ENCODE data around the gene MED28.

DNA sequence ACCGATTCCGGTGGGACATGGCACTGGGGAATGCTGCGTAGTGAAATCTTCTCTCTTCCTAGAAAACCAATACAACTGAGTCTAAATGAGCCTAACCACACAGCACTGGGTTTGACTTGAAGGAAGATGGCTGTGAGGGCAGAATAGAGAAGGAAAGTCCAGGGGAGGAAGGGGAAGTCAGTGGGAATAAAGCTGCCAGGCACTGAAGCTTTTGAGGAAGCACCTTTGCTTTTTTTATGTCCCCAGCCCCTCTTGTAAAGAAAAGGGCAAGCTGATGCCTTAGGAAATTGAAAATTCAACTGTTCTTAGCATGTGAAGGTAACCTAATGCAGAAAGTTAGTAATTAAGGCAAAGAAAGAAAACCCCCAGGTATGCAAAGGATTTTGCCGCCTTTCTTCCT, 20.6 kb downstream of the MED28 start:
- TF ChIP-seq, protein P1, sequence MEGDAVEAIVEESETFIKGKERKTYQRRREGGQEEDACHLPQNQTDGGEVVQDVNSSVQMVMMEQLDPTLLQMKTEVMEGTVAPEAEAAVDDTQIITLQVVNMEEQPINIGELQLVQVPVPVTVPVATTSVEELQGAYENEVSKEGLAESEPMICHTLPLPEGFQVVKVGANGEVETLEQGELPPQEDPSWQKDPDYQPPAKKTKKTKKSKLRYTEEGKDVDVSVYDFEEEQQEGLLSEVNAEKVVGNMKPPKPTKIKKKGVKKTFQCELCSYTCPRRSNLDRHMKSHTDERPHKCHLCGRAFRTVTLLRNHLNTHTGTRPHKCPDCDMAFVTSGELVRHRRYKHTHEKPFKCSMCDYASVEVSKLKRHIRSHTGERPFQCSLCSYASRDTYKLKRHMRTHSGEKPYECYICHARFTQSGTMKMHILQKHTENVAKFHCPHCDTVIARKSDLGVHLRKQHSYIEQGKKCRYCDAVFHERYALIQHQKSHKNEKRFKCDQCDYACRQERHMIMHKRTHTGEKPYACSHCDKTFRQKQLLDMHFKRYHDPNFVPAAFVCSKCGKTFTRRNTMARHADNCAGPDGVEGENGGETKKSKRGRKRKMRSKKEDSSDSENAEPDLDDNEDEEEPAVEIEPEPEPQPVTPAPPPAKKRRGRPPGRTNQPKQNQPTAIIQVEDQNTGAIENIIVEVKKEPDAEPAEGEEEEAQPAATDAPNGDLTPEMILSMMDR (IDR thresholded peaks at IDR 0.05): no peak
- TF ChIP-seq POLR2A (IDR thresholded peaks at IDR 0.05): no peak
